ENCODE data around the gene DCN. TPM values are rescaled to one million over a fixed set of nuclear protein-coding genes. Genes with fewer than 3 reads are reported as not detected.
A peak's percentile ranks its signal among the peaks of the same experiment; 100 is the strongest.

Gene DCN
- total RNA-seq, 4 donors from 2014 or later = 1,699 to 4,675 (median 2,258) TPM

- Histone ChIP-seq H3K36me3 (no peaks in the 10 kb centered on the region), H3K27ac (peak overlapping the region; percentile 71 to 90), H3K4me1 (no peaks in the 10 kb centered on the region), H3K9me3 (no peaks in the 10 kb centered on the region), H3K27me3 (no peaks in the 10 kb centered on the region), H3K4me3 (no peak overlapping the region)
- intact Hi-C loops (cut with DNase I; ENCODE audit: low total_unique reads) = no loop called here
- TF ChIP-seq CTCF (IDR thresholded peaks at IDR 0.05) (no peak), POLR2A (IDR thresholded peaks at IDR 0.05) (no peak)
- peak; percentile 39 to 62 for DNase-seq
Observed at GRCh38 chr12:91126516-91126915, 56.1 kb downstream of the DCN start.

GRCh38 chr12:91123236-91123916 lies 59.2 kb downstream of the DCN start:
- no peaks in the 10 kb centered on the region for H3K4me1 ChIP-seq
- H3K36me3 ChIP-seq = no peaks in the 10 kb centered on the region
- TF ChIP-seq CTCF (IDR thresholded peaks at IDR 0.05) = no peak
- no peak for TF ChIP-seq POLR2A (IDR thresholded peaks at IDR 0.05)
- H3K9me3 ChIP-seq = no peaks in the 10 kb centered on the region
- peak overlapping the region; percentile 32 to 49 for H3K27ac ChIP-seq
- H3K4me3 ChIP-seq = no peak overlapping the region
- H3K27me3 ChIP-seq = no peaks in the 10 kb centered on the region
- intact Hi-C loops (cut with DNase I; ENCODE audit: low total_unique reads) = no loop called here
- DNase-seq = no peak

- intact Hi-C loops (cut with DNase I; ENCODE audit: low total_unique reads) = no loop called here
- Histone ChIP-seq H3K9me3 (no peaks in the 10 kb centered on the region), H3K4me3 (no peak overlapping the region), H3K27me3 (no peaks in the 10 kb centered on the region), H3K36me3 (no peaks in the 10 kb centered on the region), H3K27ac (peak overlapping the region; percentile 46 to 83), H3K4me1 (no peaks in the 10 kb centered on the region)
- TF ChIP-seq POLR2A (IDR thresholded peaks at IDR 0.05) = no peak
- TF ChIP-seq CTCF (IDR thresholded peaks at IDR 0.05) = no peak
- DNase-seq = no peak
Observed at GRCh38 chr12:91120781-91121180, 61.8 kb downstream of the DCN start.

GRCh38 chr12:91119089-91119488 lies 63.5 kb downstream of the DCN start:
- H3K27me3 ChIP-seq = no peaks in the 10 kb centered on the region
- TF ChIP-seq POLR2A (IDR thresholded peaks at IDR 0.05) (no peak), CTCF (IDR thresholded peaks at IDR 0.05) (no peak)
- no peaks in the 10 kb centered on the region for H3K9me3 ChIP-seq
- no peak for DNase-seq
- H3K4me1 ChIP-seq = no peaks in the 10 kb centered on the region
- H3K27ac ChIP-seq = peak overlapping the region; percentile 47 to 83
- H3K4me3 ChIP-seq = no peak overlapping the region
- no peaks in the 10 kb centered on the region for H3K36me3 ChIP-seq
- intact Hi-C loops (cut with DNase I; ENCODE audit: low total_unique reads) = loop anchor here (5.0 kb wide), 1 partner anchor 68 kb away; no protein-coding TSS in a partner anchor

- Histone ChIP-seq H3K9me3 (no peaks in the 10 kb centered on the region), H3K27me3 (no peaks in the 10 kb centered on the region), H3K4me1 (no peaks in the 10 kb centered on the region), H3K27ac (peak overlapping the region; percentile 82 to 83), H3K4me3 (no peak overlapping the region), H3K36me3 (no peaks in the 10 kb centered on the region)
- intact Hi-C loops (cut with DNase I; ENCODE audit: low total_unique reads) = no loop called here
- TF ChIP-seq POLR2A (IDR thresholded peaks at IDR 0.05) (no peak), CTCF (IDR thresholded peaks at IDR 0.05) (no peak)
- no peak for DNase-seq
Observed at GRCh38 chr12:91113621-91114020, 69.0 kb downstream of the DCN start.
